Subcutaneous abdominal adipose tissue (tissue), 5 donors: Measurements from ENCODE around the gene SIGLEC15.
"Not testable (repeated sequence)": the region's sequence is repeated elsewhere in the genome, so short reads cannot be mapped to it uniquely, and the experiment has no call there.

Experiments used
- H3K27ac ChIP-seq: one replicate; pipeline ENCODE4 v1.7.0; 2013; ENCODE audit warnings: low read depth, mild to moderate bottlenecking, inconsistent platforms, low read length, moderate library complexity
- H3K27me3 ChIP-seq, 5 donors: one replicate each; pipeline ENCODE4 v1.7.0; 2013; ENCODE audit warnings: low read length in 5 of 5, inconsistent platforms in 1 of 5; ENCODE audit not compliant: control insufficient read depth in 5 of 5, insufficient read depth in 4 of 5
- H3K36me3 ChIP-seq, 5 donors: one replicate each; pipeline ENCODE4 v1.7.0; 2013; ENCODE audit warnings: low read length in 5 of 5; ENCODE audit not compliant: control insufficient read depth in 5 of 5, insufficient read depth in 5 of 5
- H3K4me1 ChIP-seq, 5 donors: one replicate each; pipeline ENCODE4 v1.7.0; 2013; ENCODE audit warnings: low read length in 5 of 5, mild to moderate bottlenecking in 3 of 5, moderate library complexity in 1 of 5; ENCODE audit not compliant: control insufficient read depth in 5 of 5, insufficient read depth in 5 of 5
- H3K4me3 ChIP-seq, 5 donors: one replicate each; pipeline ENCODE4 v1.7.0; 2013; ENCODE audit warnings: low read length in 5 of 5, low read depth in 1 of 5
- H3K9ac ChIP-seq, 5 donors: one replicate each; pipeline ENCODE4 v1.7.0; 2013; ENCODE audit warnings: low read length in 5 of 5, mild to moderate bottlenecking in 4 of 5, moderate library complexity in 3 of 5
- H3K9me3 ChIP-seq, 5 donors: one replicate each; pipeline ENCODE4 v1.7.0; 2013; ENCODE audit warnings: low read length in 5 of 5; ENCODE audit not compliant: control insufficient read depth in 5 of 5
- donor health status: healthy.
- donor health status: healthy.
- donor health status: healthy.
- donor health status: healthy.
- donor health status: healthy.

The SIGLEC15 gene

DNA sequence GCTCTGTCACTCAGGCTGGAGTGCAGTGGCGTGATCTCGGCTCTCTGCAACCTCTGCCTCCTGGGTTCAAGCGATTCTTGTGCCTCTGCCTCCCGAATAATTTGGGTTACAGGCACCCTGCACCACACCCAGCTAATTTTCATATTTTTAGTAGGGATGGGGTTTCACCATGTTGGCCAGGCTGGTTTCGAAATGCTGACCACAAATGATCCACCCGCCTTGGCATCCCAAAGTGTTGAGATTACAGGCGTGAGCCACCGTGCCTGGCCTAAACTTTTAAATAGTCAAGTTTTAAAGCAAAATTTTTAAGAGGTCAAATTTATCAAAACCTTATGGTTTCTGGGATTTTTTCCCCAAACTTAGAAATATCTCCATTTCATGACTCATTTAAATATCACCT, 6.7 kb upstream of the SIGLEC15 start:
- not testable (repeated sequence) for H3K36me3 ChIP-seq, H3K4me3 ChIP-seq, H3K4me1 ChIP-seq, H3K9ac ChIP-seq, H3K27ac ChIP-seq, H3K9me3 ChIP-seq, H3K27me3 ChIP-seq

DNA sequence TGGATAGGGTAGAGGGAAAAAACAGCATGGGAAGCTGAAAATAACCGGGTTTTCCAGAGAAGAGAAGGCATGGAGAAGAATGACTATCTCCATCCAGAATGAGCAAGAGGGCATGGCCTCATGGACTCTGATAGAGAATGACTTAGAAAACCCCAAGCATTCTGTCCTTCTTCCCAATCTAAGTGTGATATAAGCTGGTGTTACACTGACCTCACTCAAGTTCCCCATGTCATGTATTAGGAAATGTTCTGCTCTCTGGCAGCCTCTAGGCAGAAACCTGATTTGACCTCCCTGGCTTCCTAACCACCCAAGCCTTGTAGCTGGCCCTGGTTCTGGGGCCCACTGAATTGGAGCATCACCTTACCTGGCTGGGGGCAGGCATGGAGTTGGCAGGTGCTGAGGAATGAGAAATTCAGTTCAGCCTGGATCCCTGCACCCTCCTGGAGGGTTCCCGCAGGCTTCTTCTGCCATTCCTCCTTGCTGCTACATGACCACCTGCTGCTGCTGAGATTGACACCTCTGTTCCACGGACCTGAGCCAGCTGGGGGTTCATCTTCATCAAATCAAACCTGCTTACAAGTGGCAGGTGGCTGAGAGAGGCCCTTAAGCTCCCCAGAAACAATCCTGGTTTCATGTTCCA, 5.2 kb upstream of the SIGLEC15 start:
- H3K27ac ChIP-seq = no peak overlapping the region
- no peak overlapping the region for H3K9ac ChIP-seq
- no peaks in the 10 kb centered on the region for H3K36me3 ChIP-seq
- H3K27me3 ChIP-seq = no peaks in the 10 kb centered on the region
- peaks cover 0 to 7% (median 3%) of the 10 kb centered on the region in 5 donors for H3K9me3 ChIP-seq
- no peak overlapping the region for H3K4me3 ChIP-seq
- H3K4me1 ChIP-seq = peaks cover 0 to 2% (median 0%) of the 10 kb centered on the region in 5 donors

DNA sequence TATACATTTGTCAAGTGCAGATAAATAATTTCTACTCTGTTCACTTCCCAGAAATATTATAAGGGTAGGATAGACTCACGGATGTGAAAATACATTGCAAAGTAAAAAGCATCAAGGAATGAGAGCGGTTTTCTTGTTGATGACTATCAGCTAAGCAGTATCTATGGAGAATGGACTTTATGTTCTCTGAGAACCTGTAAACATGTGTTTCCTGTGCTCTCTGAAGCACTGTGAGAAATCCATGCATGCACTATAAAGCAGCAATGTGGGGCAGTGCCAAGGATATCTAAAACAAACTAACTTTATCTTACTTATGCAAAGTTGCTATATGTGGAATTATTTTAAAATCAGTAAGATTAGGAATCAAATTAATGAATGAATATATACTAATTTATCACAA, 4.4 kb upstream of the SIGLEC15 start:
- H3K27me3 ChIP-seq = no peaks in the 10 kb centered on the region
- H3K27ac ChIP-seq = no peak overlapping the region
- no peak overlapping the region for H3K9ac ChIP-seq
- peaks cover 0 to 7% (median 3%) of the 10 kb centered on the region in 5 donors for H3K9me3 ChIP-seq
- H3K36me3 ChIP-seq = no peaks in the 10 kb centered on the region
- no peak overlapping the region for H3K4me3 ChIP-seq
- peaks cover 0 to 6% (median 0%) of the 10 kb centered on the region in 5 donors for H3K4me1 ChIP-seq

DNA sequence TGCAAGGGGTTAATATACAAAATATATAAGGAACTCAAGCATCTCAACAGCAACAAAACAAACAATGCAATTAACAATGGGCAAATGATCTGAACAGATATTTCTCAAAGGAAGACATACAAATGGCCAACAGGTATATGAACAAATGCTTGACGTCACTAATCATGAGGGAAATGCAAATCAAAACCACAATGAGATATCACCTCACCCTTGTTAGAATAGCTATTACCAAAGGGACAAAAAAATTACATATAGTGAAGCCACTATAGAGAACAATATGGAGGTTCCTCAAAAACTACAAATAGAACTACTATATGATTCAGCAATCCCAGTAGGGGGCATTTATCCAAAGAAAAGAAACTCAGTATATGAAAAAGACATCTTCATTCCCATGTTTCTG, 3.8 kb upstream of the SIGLEC15 start:
- Histone ChIP-seq H3K4me3 (no peak overlapping the region), H3K9me3 (peaks cover 0 to 4% (median under 1%) of the 10 kb centered on the region in 5 donors), H3K36me3 (no peaks in the 10 kb centered on the region), H3K27ac (no peak overlapping the region), H3K9ac (no peak overlapping the region), H3K27me3 (no peaks in the 10 kb centered on the region), H3K4me1 (peaks cover 0 to 6% (median 0%) of the 10 kb centered on the region in 5 donors)

DNA sequence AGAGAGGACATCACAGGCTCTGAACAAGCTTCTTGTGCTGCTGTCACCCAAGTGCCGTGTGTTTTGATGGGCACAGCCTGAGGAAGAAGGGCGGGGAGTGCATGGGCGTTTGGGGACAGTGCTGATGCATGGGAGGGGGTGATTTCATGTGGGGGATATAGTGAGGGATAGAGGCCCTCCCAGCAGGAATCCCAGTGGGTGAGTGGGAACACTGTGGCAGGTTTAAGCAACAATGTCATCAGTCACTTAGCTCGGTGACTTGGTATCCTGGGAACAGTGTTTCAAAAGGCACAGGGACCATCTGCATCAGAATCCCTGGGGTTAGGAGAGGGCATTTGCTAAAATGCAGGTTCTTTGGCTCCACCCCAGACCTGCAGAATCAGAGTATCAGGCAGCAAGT, 609 bp downstream of the SIGLEC15 start:
- no peaks in the 10 kb centered on the region for H3K9me3 ChIP-seq
- no peak overlapping the region for H3K4me3 ChIP-seq
- no peak overlapping the region for H3K9ac ChIP-seq
- peaks cover 0 to 24% (median 13%) of the 10 kb centered on the region in 5 donors for H3K4me1 ChIP-seq
- H3K27ac ChIP-seq = no peak overlapping the region
- H3K36me3 ChIP-seq = no peaks in the 10 kb centered on the region
- H3K27me3 ChIP-seq = peaks cover 0 to 10% (median 8%) of the 10 kb centered on the region in 5 donors

DNA sequence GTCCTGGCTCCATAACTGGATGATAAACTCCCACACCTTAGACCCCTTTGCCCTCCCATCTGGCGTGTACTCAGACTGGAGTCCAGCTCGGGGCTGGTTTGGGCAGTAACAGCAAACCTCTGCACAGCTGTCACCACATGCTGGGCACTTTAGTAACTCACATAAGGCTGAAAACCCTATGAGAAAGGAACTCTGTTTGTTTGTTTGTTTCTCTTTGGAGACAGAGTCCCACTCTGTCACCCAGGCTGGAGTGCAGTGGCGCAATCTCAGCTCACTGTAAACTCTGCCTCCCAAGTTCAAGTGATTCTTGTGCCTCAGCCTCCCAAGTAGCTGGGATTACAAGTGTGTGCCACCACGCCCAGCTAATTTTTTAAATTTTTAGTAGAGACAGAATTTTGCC, 1.2 kb downstream of the SIGLEC15 start:
- peaks cover 0 to 11% (median 8%) of the 10 kb centered on the region in 5 donors for H3K27me3 ChIP-seq

DNA sequence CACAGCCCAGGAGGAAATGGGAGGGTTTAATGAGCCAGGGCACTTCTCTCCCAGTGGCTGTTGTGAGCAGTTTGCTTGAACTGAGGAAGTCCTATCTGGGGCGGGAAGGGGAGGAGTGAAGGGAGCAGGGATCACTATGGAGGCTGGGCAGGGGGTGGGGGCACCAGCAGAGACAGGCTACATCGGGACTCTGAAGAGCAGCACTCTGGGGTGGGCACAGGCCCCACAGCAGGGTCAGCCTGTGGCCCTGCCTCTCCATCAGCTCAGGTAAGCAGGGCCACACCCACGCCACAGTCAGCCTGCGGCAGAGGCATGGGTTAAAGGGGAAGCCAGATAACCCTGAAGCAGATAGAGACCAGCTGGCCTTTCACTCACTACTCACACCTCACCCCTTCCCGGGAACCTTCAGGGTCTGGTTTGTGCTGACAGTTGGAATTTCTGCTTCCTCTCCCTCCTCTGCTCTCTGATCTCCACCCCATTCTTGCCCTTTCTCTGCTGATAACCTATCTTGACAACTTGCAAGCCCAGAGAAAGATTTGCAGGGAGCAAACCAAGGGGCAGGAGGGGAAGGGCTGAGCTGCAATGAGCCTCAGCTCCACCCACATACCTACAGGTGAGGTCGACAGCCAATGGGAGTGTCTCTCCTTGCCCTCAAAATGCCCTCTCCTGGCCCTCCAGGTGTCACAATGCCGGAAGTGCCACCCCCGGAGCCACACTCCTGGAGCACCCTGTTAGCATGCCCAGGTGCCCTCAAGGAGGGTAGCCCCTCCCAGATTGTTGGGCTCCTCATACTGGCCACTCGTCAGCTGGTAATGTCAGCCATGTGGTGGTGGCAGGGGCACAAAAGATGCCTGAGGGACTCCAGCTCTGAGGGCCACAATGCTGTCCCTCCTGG, 3.7 kb downstream of the SIGLEC15 start:
- H3K9me3 ChIP-seq = no peaks in the 10 kb centered on the region
- peaks cover 3 to 22% (median 8%) of the 10 kb centered on the region in 5 donors for H3K27me3 ChIP-seq
- H3K27ac ChIP-seq = no peak overlapping the region
- H3K9ac ChIP-seq = no peak overlapping the region
- peak overlapping the region in 3 of 5 donors; percentile 2 to 44 (median 10) for H3K4me3 ChIP-seq
- H3K4me1 ChIP-seq = peaks cover 0 to 24% (median 13%) of the 10 kb centered on the region in 5 donors
- no peaks in the 10 kb centered on the region for H3K36me3 ChIP-seq

More for the DNA sequence above, 1.2 kb downstream of the SIGLEC15 start:
- not testable (repeated sequence) for H3K9me3 ChIP-seq, H3K27ac ChIP-seq, H3K9ac ChIP-seq, H3K36me3 ChIP-seq, H3K4me3 ChIP-seq
- H3K4me1 ChIP-seq = peaks cover 0 to 24% (median 13%) of the 10 kb centered on the region in 5 donors

DNA sequence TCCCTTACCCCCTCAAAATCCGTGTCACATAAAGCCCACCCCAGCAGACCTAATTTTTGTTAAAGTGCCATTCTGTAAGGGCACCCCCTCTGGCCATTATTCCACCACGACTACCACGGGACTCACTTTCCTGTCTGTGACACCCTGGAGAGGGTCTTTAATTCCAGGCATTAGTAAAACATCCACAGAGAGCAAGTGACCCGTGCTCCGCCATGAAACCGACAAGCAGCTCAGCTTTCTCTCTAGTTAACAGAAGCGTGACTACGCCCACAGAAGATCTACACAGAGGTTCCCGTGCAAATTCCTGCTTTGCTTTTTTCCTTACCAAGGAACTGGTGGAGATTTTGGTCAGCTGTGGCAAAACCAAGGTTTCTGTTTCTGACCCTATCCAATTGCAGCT, 4.4 kb downstream of the SIGLEC15 start:
- Histone ChIP-seq H3K4me3 (no peak overlapping the region), H3K27ac (no peak overlapping the region), H3K4me1 (peaks cover 0 to 24% (median 13%) of the 10 kb centered on the region in 5 donors), H3K9ac (no peak overlapping the region), H3K9me3 (no peaks in the 10 kb centered on the region), H3K27me3 (peaks cover 7 to 23% (median 8%) of the 10 kb centered on the region in 5 donors), H3K36me3 (no peaks in the 10 kb centered on the region)

DNA sequence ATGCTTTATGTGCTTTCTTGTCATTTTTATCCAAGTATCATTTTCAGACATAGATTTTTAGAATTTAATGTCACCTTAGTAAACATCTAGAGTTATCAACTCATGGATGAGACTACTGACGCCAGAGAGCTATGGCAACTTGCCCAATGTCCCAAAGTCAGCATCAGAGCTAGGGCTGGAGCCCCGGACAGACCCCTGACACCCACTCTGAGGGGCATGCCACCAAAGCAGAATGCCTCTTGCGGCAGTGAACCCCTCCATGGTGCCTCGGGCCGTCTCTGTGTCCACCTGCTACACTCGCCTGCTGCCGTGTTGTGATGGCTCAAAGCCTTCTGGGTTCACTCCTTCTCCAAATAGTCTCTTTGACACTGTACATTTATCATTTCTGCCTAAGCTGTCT, 5.4 kb downstream of the SIGLEC15 start:
- Histone ChIP-seq H3K4me3 (no peak overlapping the region), H3K27me3 (peaks cover 7 to 25% (median 12%) of the 10 kb centered on the region in 5 donors), H3K9ac (no peak overlapping the region), H3K9me3 (no peaks in the 10 kb centered on the region), H3K4me1 (peaks cover 0 to 18% (median 13%) of the 10 kb centered on the region in 5 donors), H3K36me3 (no peaks in the 10 kb centered on the region), H3K27ac (no peak overlapping the region)

DNA sequence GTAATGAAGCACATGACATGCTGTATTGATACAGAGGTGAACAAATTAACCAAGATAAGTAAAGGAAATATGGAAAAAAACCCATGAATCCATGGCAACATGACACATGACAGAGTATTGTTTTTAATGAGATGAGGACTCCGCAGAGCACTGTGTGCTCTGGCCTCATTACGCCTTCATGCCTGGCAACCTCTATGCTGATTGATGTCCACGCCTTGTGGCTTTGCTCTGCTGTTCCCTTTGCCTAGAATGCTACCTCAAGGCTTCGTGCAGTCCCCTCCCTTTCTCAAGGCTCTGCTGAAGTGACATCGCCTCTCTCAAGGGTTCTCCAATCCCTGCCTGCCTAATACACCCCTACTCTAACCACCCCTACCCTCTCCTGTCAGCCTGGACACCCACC, 8.4 kb downstream of the SIGLEC15 start:
- Histone ChIP-seq H3K36me3 (no peaks in the 10 kb centered on the region), H3K9ac (no peak overlapping the region), H3K4me1 (peaks cover 0 to 29% (median 18%) of the 10 kb centered on the region in 5 donors), H3K27ac (no peak overlapping the region), H3K9me3 (no peaks in the 10 kb centered on the region), H3K27me3 (peaks cover 19 to 52% (median 37%) of the 10 kb centered on the region in 5 donors), H3K4me3 (no peak overlapping the region)
